T-helper 1 cell treated with Interleukin-12 subunit alpha and Interleukin-12 subunit beta and Interleukin-4 antibody, amounts not matched to agents 30 μg/mL and 1 μg/mL, for 36 hours (primary cell): Measurements from ENCODE around the gene ACVR1B.

Experiments
- H3K27ac Mint-ChIP-seq: one replicate; pipeline ENCODE4 v1.8.0; 2021; ENCODE audit warnings: mild to moderate bottlenecking, mixed read lengths
- H3K27me3 Mint-ChIP-seq: one replicate; pipeline ENCODE4 v1.8.0; 2021; ENCODE audit warnings: low read depth, mixed read lengths
- H3K36me3 Mint-ChIP-seq: one replicate; pipeline ENCODE4 v1.8.0; 2021; ENCODE audit warnings: low read depth, mixed read lengths
- H3K4me1 Mint-ChIP-seq: one replicate; pipeline ENCODE4 v1.8.0; 2021; ENCODE audit warnings: low read depth, mixed read lengths
- H3K4me3 Mint-ChIP-seq: one replicate; pipeline ENCODE4 v1.8.0; 2021; ENCODE audit warnings: mild to moderate bottlenecking, moderate library complexity, mixed read lengths
- H3K9me3 Mint-ChIP-seq: one replicate; pipeline ENCODE4 v1.8.0; 2021; ENCODE audit warnings: mixed read lengths

Gene ACVR1B

DNA sequence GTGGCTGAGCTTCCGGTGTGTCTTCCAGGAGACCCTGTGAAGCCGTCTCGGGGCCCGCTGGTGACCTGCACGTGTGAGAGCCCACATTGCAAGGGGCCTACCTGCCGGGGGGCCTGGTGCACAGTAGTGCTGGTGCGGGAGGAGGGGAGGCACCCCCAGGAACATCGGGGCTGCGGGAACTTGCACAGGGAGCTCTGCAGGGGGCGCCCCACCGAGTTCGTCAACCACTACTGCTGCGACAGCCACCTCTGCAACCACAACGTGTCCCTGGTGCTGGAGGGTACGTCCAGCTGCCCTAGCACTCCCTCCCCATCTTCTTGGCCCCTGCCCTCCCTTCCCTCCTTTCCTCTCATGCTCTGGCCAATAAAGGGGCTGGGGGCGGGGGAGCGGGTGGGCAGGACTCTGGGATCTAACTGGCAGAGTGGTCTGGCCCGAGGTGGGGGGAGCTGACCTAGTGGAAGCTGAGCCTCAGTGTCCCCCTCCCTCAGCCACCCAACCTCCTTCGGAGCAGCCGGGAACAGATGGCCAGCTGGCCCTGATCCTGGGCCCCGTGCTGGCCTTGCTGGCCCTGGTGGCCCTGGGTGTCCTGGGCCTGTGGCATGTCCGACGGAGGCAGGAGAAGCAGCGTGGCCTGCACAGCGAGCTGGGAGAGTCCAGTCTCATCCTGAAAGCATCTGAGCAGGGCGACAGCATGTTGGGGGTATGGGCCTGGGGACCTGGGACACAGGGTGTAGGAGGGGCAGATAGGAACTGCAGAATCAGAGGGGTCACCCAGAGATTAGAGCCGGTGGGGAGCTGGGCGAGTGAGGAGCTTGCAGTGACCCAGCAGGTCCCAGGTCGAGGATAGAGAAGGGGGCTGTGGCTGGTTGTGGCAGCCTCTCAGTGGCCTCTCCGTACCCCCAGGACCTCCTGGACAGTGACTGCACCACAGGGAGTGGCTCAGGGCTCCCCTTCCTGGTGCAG lies 38.1 kb upstream of the ACVR1B start:
- Mint-ChIP-seq H3K4me1 (no peaks in the 10 kb centered on the region), H3K4me3 (no peak overlapping the region), H3K27ac (no peak overlapping the region), H3K36me3 (no peaks in the 10 kb centered on the region), H3K9me3 (no peaks in the 10 kb centered on the region), H3K27me3 (peaks cover 33% of the 10 kb centered on the region)

DNA sequence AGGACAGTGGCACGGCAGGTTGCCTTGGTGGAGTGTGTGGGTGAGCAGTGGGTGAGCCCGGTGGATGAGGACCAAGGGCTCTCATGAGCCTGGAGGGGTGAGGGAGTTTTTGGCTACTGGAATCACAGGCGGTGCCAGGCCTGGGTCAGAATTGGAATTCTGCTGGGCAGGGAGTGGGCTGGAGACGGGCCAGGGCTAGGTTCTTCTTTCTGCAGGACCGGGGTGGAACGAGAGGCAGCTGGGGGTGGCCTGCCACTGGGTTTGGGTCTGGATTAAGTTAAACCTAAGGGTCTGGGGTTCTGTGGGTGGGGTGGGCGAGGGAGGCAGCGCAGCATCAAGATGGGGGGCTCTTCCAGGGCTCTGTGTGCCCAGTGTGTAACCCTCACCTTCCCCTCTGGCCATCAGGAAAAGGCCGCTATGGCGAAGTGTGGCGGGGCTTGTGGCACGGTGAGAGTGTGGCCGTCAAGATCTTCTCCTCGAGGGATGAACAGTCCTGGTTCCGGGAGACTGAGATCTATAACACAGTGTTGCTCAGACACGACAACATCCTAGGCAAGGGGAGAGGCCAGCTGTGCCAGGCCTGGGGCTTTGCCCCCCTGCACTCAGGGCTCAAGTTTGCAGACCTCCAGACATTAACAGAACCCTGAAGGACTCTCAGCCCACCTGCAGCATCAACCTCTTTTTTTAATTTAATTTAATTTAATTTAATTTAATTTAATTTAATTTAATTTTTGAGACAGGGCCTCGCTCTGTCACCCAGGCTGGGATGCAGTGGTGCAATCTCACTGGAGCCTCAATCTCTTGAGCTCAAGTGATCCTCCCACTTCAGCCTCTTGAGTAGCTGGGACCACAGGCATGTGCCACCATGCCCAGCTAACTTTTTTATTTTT lies 37.2 kb upstream of the ACVR1B start:
- Mint-ChIP-seq H3K4me1 (no peaks in the 10 kb centered on the region), H3K27ac (no peak overlapping the region), H3K4me3 (no peak overlapping the region), H3K9me3 (no peaks in the 10 kb centered on the region), H3K36me3 (no peaks in the 10 kb centered on the region), H3K27me3 (peaks cover 23% of the 10 kb centered on the region)

DNA sequence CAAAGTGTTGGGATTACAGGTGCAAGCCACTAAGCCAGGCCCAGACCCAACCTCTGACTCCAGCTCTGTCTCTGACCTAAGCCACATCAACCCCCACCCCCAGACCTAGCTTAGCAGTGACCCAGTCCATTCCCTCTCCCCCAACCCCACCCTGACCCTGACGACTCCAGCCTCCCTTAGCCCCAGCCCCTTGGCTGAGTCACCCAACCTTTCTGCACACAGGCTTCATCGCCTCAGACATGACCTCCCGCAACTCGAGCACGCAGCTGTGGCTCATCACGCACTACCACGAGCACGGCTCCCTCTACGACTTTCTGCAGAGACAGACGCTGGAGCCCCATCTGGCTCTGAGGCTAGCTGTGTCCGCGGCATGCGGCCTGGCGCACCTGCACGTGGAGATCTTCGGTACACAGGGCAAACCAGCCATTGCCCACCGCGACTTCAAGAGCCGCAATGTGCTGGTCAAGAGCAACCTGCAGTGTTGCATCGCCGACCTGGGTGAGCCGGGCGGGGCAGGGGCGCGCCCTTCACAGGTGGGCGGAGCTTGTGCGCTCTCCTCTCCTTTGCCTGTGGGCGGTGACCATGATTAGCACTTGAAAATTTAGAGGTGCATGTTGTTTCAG lies 36.4 kb upstream of the ACVR1B start:
- Mint-ChIP-seq H3K27me3 (peaks cover 15% of the 10 kb centered on the region), H3K4me3 (no peak overlapping the region), H3K27ac (no peak overlapping the region), H3K4me1 (no peaks in the 10 kb centered on the region), H3K9me3 (no peaks in the 10 kb centered on the region), H3K36me3 (no peaks in the 10 kb centered on the region)

DNA sequence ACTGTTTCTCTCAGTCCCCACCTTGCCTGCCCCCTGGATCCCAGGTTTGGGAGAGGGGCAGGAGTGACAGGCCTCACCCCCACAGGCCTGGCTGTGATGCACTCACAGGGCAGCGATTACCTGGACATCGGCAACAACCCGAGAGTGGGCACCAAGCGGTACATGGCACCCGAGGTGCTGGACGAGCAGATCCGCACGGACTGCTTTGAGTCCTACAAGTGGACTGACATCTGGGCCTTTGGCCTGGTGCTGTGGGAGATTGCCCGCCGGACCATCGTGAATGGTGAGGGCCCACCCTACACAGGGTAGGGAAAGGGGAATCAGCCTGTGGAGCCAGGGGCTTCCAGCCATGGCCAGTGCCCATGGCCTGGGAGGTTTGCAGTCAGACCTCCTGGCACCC lies 35.5 kb upstream of the ACVR1B start:
- Mint-ChIP-seq H3K4me3 (no peak overlapping the region), H3K4me1 (no peaks in the 10 kb centered on the region), H3K27ac (no peak overlapping the region), H3K36me3 (no peaks in the 10 kb centered on the region), H3K27me3 (peaks cover 12% of the 10 kb centered on the region), H3K9me3 (no peaks in the 10 kb centered on the region)

DNA sequence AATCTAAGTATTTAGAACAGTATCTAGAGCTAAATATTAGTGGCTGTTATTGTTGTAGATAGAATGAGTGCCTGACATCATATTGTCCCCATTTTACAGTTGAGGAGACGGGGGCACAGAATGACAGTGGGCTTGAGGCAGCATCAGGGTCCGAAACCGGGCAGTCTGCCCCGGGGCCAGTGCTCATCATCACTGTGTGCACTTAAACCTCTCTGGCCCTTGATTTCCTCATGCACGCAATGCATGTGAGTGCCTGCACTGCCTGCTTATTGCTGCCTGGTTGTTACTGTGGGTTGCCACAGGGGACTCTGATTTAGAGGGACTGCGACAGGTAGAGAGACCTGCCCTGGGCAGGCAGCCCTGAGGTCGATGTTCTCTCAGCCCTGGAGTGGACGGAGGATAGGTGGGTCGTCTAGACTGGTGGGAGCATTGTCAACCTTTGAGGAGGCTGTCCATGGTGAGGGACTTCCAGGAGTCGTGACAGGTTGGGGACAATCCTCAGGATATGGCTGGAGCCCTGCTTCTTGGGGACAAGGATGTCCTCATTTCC lies 34.4 kb upstream of the ACVR1B start:
- H3K27ac Mint-ChIP-seq, result no peak overlapping the region
- no peak overlapping the region for H3K4me3 Mint-ChIP-seq
- H3K36me3 Mint-ChIP-seq, result no peaks in the 10 kb centered on the region
- no peaks in the 10 kb centered on the region for H3K9me3 Mint-ChIP-seq
- peaks cover 3% of the 10 kb centered on the region for H3K27me3 Mint-ChIP-seq
- H3K4me1 Mint-ChIP-seq, result no peaks in the 10 kb centered on the region

DNA sequence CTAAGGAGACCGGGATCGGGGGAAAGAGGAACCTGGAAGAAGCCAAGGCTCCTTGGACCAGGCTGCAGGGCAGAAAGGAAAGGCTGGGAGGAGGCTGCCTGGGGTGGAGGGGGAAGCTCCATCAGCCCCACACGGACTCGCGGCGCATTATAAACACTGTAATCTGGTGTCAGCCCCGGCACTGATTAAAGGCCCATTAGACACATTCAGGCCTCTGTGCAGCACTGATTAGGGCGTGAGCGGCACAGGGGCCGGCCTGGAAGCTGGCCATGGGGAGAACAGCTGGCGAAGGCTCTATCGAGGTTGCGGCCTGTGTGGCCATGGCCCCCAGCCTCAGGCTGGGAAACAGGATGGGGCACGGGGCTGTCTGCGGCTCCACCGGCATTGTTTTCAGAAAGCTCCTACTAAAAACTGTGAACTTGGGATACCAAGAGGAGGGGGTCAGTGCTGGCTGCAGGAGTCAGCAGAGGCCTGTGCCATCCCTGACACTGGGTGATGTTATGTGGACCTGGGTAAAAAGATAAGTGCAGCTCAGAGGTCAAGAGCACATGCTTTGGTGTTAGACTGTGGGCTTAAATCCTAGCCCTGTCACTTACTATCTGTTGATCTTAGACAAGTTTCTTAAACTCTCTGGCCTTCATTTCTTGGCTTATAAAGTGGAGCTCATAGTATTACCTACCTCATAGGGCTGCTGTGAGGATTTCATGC lies 33.6 kb upstream of the ACVR1B start:
- peaks cover under 1% of the 10 kb centered on the region for H3K4me1 Mint-ChIP-seq
- H3K27ac Mint-ChIP-seq, result no peak overlapping the region
- H3K36me3 Mint-ChIP-seq, result no peaks in the 10 kb centered on the region
- H3K4me3 Mint-ChIP-seq, result no peak overlapping the region
- no peaks in the 10 kb centered on the region for H3K27me3 Mint-ChIP-seq
- no peaks in the 10 kb centered on the region for H3K9me3 Mint-ChIP-seq

DNA sequence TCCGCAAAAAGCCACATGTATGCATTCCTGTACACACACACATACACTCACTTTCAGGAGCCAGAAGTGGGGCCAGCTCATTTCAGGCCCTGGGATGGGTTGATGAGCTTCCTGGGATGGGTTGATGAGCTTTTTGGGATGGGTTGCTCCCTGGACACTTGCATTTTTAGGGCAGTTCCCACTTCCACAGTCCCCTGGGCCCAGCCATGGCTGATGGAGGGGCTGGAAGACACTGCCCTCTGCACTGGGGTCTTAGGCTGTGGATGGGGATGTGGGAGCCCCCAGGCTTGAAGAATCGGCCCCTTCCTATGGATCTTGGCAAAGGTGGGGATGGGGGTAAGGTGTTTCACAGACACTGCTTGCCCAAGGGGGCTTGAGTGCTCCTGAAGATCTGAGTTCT lies 31.5 kb upstream of the ACVR1B start:
- Mint-ChIP-seq H3K4me3 (no peak overlapping the region), H3K9me3 (no peaks in the 10 kb centered on the region), H3K36me3 (no peaks in the 10 kb centered on the region), H3K27ac (peak overlapping the region; percentile 60), H3K4me1 (peaks cover 7% of the 10 kb centered on the region), H3K27me3 (peaks cover 9% of the 10 kb centered on the region)

DNA sequence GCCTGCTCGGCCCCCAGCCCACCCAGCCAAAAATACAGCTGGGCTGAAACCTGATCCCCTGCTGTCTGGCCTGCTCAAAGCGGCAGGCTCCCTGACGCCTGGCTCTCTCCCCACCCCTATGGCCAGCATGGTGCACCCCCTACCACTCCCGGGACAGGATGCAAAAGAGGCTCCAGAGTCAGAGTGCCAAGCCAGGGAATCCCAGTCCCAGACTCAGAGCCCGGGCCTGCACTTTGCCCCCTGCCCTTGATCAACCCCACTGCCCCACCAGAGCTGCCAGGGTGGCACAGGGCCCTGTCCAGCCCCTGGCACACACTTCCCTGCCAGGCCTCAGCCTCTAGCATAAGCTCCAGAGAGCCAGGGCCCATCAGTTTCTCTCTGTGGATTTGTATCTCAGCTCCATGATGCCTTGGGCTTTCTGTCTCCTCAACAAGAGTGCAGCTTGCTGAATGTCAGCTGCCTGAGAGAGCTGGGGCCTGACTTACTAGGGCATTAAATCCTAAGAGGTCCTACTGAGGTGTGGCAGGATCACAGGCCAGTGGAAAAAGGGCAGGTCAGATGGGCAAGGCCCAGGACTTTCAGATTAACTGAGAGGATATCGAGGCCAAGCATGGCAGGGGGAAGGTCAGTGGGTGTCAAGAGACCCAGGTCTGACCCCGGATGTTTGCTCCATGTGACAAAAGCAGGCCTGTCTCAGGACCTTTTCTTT lies 30.3 kb upstream of the ACVR1B start:
- no peak overlapping the region for H3K4me3 Mint-ChIP-seq
- no peaks in the 10 kb centered on the region for H3K36me3 Mint-ChIP-seq
- peaks cover 9% of the 10 kb centered on the region for H3K27me3 Mint-ChIP-seq
- peaks cover 7% of the 10 kb centered on the region for H3K4me1 Mint-ChIP-seq
- H3K27ac Mint-ChIP-seq, result no peak overlapping the region
- H3K9me3 Mint-ChIP-seq, result no peaks in the 10 kb centered on the region

DNA sequence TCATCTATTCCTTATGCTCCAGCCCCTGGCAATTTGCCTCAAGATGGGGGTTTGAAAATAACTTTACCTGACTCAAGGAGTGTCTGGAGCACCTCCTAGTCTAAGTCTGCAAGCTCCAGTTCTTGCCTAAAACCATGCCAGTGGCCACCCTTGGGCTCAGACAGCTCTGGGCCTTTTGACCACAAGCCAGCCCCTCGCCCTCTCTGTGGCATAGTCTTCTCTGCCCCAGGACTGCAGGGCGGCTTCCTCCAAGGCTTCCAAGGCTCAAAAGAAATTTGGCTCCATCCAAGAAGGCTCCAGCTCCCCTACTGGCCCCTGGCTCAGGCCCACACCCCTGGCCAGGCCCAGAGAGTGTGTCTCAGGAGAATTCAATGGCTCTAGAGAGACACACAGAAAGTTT lies 29.4 kb upstream of the ACVR1B start:
- Mint-ChIP-seq H3K9me3 (no peaks in the 10 kb centered on the region), H3K4me3 (peak overlapping the region; percentile 32), H3K4me1 (peaks cover 7% of the 10 kb centered on the region), H3K27me3 (peaks cover 9% of the 10 kb centered on the region), H3K36me3 (no peaks in the 10 kb centered on the region), H3K27ac (no peak overlapping the region)

DNA sequence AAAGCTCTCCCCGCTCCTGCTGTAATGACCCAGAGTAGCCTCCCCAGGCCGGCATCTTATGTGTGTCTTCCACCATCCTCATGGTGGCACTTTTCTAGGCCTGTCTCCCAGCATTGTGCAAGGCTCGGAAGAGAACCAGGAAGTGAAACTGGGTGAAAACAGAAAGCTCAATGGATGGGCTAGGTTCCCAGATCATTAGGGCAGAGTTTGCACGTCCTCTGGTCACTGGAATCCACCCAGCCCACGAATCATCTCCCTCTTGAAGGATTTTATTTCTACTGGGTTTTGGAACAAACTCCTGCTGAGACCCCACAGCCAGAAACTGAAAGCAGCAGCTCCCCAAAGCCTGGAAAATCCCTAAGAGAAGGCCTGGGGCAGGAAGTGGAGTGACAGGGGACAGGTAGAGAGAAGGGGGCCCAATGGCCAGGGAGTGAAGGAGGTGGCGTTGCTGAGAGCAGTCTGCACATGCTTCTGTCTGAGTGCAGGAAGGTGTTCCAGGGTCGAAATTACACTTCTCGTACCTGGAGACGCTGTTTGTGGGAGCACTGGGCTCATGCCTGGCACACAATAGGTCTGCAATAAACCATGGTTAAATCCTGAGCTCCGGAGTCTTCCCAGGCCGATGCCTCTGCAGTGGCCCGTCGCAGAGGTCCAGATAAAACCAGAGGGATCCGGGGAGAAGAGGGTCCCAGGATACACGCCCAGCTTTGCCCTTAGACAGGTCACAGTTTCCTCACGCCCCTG lies 28.6 kb upstream of the ACVR1B start:
- H3K9me3 Mint-ChIP-seq, result no peaks in the 10 kb centered on the region
- peaks cover 9% of the 10 kb centered on the region for H3K27me3 Mint-ChIP-seq
- peaks cover 7% of the 10 kb centered on the region for H3K4me1 Mint-ChIP-seq
- no peak overlapping the region for H3K27ac Mint-ChIP-seq
- H3K4me3 Mint-ChIP-seq, result no peak overlapping the region
- no peaks in the 10 kb centered on the region for H3K36me3 Mint-ChIP-seq

DNA sequence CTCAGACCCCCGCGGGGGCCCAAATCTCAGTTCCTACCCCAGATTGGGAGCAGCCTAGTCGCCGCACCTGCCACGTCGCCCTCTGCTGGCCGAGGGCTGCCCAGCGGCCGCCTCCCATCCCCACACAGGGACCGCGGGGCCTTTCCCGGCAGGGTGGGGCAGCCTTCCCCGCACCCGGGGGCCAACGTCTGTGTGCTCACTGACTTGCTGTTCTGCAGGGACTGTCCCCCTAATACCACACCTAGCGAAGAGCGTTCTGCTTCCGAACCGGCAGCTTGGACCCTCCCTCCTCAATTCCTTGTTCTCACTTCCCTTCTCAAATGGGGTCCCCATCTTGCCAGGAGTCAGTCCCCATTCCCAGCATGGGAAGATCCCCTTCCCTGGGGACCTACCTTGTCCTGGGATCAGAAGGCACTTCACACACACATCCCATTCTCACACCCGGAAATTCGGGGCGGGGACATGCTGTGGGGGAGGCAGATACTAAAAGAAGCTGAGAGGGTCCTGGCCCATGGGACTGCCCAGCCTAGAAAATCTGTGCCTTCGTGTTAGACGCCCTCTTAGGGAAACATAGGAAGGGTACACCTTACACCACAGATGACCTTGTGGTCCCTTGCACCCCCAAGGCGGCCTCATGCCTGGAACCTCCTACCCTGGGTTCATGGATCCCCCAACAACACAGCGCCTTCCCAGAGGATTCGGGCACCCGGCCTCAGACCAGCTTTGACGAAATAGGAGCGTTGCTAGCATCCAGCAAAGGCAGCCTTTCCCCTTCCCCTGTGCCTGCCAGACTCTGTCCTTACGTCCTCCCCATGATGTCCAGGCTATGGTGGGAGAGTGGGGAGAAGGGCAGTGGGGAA lies 27.8 kb upstream of the ACVR1B start:
- no peaks in the 10 kb centered on the region for H3K36me3 Mint-ChIP-seq
- peaks cover 7% of the 10 kb centered on the region for H3K4me1 Mint-ChIP-seq
- peaks cover 9% of the 10 kb centered on the region for H3K27me3 Mint-ChIP-seq
- no peak overlapping the region for H3K27ac Mint-ChIP-seq
- H3K9me3 Mint-ChIP-seq, result no peaks in the 10 kb centered on the region
- H3K4me3 Mint-ChIP-seq, result no peak overlapping the region

DNA sequence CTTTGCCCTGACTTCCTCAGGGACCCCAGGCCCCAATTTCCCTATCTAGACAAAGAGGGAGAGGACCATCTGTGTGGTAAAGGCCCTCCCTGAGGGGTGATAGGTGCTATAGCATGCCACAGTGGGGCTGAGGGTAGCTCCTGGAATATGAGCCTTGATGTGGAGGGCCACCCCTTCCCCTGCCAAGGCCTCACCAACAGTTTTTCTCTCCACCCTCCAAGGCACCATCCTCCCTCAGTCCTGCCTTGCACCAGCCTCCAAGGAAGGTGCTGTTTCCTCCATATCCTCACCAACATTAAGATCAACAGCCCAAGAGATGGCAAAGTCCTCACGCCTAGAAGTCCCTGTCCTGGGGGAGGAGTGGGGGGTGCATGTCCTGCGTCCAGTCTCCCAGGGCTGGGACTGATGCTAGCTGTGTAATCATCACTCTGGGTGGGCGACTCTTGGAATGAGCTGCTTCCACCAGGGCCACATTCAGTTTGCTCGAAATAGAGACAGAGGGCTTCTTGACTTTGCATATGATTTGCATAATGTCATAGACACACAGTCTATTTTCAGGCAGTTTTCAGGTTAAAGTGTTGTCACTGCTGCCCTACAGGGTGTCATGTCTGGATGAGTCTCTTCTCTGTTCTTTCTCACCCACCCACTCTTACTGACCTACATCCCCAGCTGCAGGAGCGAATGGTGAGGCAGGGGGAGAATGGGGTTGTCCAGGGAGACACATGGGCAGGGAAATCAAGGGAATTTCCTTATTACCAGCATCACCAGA lies 26.8 kb upstream of the ACVR1B start:
- no peaks in the 10 kb centered on the region for H3K36me3 Mint-ChIP-seq
- no peaks in the 10 kb centered on the region for H3K9me3 Mint-ChIP-seq
- no peak overlapping the region for H3K4me3 Mint-ChIP-seq
- H3K27ac Mint-ChIP-seq, result no peak overlapping the region
- peaks cover 7% of the 10 kb centered on the region for H3K4me1 Mint-ChIP-seq
- H3K27me3 Mint-ChIP-seq, result peaks cover 14% of the 10 kb centered on the region
